ENCODE data around the gene FCSK.

FCSK gene

DNA sequence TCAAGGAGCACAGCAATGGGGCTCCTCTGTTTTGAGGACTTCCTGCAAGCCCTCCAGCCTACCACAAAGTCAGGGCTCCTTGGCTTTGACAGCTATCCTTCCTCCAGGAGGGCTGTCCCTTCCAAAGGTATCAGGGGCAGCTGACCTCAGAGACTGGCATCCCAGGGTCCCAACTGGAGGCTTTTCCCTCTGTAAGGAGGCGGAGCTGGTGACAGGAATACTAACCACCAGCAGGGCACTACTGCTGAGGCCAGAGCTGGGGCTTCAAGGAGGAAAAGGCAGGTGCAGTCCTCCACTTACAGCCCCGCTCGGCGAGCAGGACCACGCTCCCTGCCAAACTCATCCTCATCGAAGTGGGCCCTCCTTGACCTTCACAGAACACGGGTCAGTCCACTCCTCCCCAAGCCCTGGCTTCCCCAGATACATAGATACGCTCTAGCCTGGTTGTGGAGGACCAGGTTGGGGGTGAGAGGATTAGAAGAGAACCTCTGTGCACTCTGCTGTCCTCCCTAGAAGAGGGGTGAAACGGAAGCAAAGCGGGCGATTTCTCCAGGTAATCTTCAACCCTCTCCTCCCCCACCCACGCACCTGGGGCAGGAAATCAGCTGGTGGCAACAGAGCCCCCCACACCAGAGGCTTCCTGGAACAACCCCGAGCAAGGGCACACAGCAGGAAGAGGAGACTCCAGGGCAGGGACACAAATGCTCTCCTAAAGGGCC, 36.0 kb upstream of the FCSK start:
- TF ChIP-seq, protein P1, sequence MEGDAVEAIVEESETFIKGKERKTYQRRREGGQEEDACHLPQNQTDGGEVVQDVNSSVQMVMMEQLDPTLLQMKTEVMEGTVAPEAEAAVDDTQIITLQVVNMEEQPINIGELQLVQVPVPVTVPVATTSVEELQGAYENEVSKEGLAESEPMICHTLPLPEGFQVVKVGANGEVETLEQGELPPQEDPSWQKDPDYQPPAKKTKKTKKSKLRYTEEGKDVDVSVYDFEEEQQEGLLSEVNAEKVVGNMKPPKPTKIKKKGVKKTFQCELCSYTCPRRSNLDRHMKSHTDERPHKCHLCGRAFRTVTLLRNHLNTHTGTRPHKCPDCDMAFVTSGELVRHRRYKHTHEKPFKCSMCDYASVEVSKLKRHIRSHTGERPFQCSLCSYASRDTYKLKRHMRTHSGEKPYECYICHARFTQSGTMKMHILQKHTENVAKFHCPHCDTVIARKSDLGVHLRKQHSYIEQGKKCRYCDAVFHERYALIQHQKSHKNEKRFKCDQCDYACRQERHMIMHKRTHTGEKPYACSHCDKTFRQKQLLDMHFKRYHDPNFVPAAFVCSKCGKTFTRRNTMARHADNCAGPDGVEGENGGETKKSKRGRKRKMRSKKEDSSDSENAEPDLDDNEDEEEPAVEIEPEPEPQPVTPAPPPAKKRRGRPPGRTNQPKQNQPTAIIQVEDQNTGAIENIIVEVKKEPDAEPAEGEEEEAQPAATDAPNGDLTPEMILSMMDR (IDR thresholded peaks at IDR 0.05; ENCODE audit: extremely low read depth, missing control alignments): no peak
- DNase-seq (ENCODE audit: low spot score): no peak

DNA sequence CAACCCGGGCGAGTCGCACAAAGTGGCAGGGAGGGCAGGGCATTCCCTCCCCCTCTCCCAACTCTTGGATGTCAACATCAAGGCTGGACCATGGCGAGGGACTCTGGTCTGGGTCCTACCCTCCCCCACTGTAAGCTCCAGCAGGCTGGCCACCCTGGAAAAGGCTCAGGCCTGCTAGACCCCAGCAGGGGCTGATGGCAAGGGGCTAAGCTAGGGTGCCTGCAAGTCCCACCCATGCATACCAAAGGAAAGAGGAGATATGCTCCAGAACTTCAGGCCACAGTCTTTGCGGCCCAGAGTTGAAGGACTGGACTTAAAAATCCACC, 35.4 kb upstream of the FCSK start:
- TF ChIP-seq, protein P1 (IDR thresholded peaks at IDR 0.05; ENCODE audit: extremely low read depth, missing control alignments): no peak

DNA sequence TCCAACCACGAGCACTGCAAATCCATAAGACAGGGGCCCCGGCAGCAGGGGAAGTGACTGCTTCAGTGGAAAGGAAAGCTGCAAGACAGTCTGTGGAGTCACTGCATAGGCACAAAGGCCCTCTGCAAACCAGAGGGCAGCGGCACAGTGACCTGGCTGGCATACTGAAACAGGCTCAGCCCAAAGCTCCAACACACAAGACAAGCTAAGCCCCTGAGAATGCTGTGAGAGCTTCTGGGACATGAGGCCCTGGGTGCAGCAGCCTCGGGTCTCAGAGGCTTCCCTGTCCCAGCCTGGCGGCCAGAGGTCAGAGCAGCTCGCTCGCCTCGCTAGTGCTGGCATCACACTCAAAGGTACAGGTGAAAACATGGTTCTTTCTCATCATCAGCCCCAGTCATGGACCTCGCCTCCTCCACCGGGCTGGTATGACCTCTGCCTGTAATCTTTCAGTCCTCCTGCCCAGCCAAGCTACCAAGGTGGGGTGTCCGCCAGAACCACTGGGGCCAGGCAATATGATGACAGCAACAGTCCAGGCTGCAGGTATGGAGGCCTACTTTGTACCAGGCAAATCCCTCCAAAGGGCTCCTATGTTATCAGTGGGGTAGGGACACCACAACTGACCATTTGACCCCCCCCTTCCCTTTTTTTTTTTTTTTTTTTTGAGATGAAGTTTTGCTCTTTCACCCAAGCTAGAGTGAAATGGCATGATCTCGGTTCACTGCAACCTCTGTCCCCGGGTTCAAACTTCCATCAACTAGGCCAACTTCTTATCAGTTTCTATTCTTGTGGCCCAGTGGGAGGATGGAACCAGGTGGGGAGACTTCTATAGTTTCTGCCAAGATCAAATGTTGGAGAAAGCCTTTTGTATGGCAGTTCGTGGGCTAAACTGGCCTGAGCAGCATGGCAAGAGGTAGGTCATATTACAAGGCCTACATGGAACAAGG, 34.7 kb upstream of the FCSK start:
- TF ChIP-seq, protein P1 (IDR thresholded peaks at IDR 0.05; ENCODE audit: extremely low read depth, missing control alignments): no peak
- DNase-seq (ENCODE audit: low spot score): no peak

More for the DNA sequence above, 35.4 kb upstream of the FCSK start:
- DNase-seq (ENCODE audit: low spot score): no peak

DNA sequence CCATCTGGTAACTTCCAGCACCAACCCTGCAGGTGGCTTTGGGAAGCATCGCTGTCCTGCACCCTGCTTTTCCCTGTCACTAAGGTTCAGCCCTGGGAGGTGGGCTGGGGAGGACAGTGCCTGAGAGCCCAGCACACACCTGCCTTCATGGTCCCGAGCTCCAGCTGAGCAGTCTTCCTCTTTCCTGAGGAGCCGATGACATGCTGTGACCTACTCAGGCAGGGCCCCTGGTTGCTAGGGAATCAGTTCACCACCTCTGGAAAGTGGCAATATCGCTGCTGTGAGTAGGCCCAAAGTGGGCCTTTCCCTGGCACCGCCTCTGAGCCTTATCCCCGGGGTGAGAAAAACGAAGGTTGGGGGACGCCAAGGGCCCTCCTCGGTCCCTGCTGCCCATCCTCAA, 33.4 kb upstream of the FCSK start:
- TF ChIP-seq, protein P1 (IDR thresholded peaks at IDR 0.05; ENCODE audit: extremely low read depth, missing control alignments): no peak
- DNase-seq (ENCODE audit: low spot score): no peak

DNA sequence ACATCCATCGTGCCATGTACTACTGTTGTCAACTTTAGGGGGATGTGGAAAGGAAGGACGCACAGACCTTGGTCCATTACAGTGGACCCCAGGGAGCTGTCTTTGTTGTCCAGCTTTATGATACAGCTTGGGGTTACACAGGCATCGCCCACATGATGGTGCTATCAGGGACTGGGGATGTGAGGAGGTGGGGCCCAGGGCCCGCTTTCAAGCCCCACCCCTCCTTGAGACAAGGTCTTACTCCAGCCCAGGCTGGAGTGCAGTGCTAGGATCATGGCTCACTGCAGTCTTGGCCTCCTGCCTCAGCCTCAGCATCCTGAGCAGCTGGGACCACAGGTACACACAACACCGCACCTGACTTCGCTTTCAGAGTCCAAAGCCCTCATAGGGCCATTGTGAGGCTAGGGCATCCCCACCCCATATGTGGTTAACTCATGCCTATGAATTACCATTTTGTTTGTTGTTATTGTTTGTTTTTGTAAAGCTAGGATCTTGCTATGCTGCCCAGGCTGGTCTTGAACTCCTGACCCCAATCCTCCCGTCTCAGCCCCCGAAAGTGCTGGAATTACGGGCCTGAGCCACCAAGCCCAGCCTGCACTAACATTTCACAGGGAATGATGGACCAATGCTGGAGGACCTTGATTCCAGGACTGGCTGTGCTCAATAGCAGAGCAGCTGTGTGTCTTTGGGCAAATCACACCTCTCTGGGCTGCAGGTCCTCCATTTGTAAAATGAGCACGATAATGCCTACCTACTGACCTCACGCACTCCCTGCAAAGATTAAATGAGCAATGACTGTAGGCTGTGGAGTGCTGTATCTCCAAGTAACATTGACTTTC, 32.7 kb upstream of the FCSK start:
- DNase-seq (ENCODE audit: low spot score): no peak
- TF ChIP-seq, protein P1 (IDR thresholded peaks at IDR 0.05; ENCODE audit: extremely low read depth, missing control alignments): no peak

DNA sequence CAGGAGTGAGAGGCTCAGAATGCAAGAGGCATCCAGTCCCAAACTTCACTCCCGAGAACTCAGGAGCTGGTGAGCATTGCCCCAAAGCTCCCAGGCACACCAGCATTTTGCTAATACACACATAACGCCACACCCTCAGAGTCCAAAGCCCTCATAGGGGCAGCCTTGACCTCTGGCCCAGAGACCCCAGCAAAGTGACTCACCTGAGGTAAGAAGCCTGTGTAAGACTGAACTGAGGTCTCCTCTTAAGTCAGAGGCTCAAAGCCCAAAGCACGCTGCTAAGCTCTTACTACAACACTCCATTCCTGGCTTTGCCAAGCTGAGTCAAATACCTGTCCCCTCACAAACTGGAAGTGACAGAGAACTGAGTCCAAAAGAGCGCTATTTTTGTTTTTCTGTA, 31.9 kb upstream of the FCSK start:
- TF ChIP-seq, protein P1 (IDR thresholded peaks at IDR 0.05; ENCODE audit: extremely low read depth, missing control alignments): no peak
- no peak for DNase-seq (ENCODE audit: low spot score)
